ENCODE results near the gene ALAD.

GRCh38 chr9:113399646-113400200 is 1.4 kb downstream of the ALAD start:
- TF ChIP-seq CTCF (IDR thresholded peaks at IDR 0.05; ENCODE audit: poor library complexity, severe bottlenecking) (no peak), EP300 (conservative IDR thresholded peaks at IDR 0.05; ENCODE audit: poor library complexity, severe bottlenecking) (no peak), REST (IDR thresholded peaks at IDR 0.05; ENCODE audit: borderline replicate concordance) (no peak), RAD21 (conservative IDR thresholded peaks at IDR 0.05) (no peak), EZH2 (IDR thresholded peaks at IDR 0.05; ENCODE audit: borderline replicate concordance, insufficient read depth, low read length, poor library complexity, severe bottlenecking) (no peak), SMC3 (conservative IDR thresholded peaks at IDR 0.05; ENCODE audit: poor library complexity) (no peak), POLR2AphosphoS5 (IDR thresholded peaks at IDR 0.05) (no peak)
